Vagina (tissue), 2 donors: ENCODE measurements around the gene HNRNPAB.
A peak's percentile ranks its signal among the peaks of the same experiment; 100 is the strongest.

Experiments
- CTCF ChIP-seq, 3 experiments: fragments of 450-650 bp in 2 of 3; fragments of 200-600 bp in 1 of 3; sonication (generic) in 1 of 3; IDR thresholded peaks; one replicate each; pipeline ENCODE4 v1.5.1; 2017 to 2019; ENCODE audit warnings: antibody characterized with exemption in 3 of 3, mild to moderate bottlenecking in 2 of 3, moderate library complexity in 2 of 3
- POLR2A ChIP-seq, 2 donors: fragments of 450-650 bp; IDR thresholded peaks; one replicate each; pipeline ENCODE4 v1.6.1; 2017; ENCODE audit warnings: antibody characterized with exemption in 2 of 2, mild to moderate bottlenecking in 2 of 2, moderate library complexity in 2 of 2
- POLR2AphosphoS5 ChIP-seq, 2 donors: sonication (generic); formaldehyde crosslinking; IDR thresholded peaks; one replicate each; pipeline ENCODE4 v1.9.0; 2017; ENCODE audit warnings: antibody characterized with exemption in 2 of 2, mild to moderate bottlenecking in 2 of 2, low read depth in 1 of 2; ENCODE audit not compliant: insufficient read depth in 1 of 2

GRCh38 chr5:178204182-178204934 is at the start of gene HNRNPAB:
- no peak for TF ChIP-seq CTCF (IDR thresholded peaks at IDR 0.05)
- peak in 1 of 2 donors; percentile 99 for TF ChIP-seq POLR2A (IDR thresholded peaks at IDR 0.05)
- peak; percentile 93 to 99 for TF ChIP-seq POLR2AphosphoS5 (IDR thresholded peaks at IDR 0.05; ENCODE audit: insufficient read depth in 1 of 2, low read depth in 1 of 2)
